ENCODE data around the gene ST6GALNAC3.

ST6GALNAC3 gene

DNA sequence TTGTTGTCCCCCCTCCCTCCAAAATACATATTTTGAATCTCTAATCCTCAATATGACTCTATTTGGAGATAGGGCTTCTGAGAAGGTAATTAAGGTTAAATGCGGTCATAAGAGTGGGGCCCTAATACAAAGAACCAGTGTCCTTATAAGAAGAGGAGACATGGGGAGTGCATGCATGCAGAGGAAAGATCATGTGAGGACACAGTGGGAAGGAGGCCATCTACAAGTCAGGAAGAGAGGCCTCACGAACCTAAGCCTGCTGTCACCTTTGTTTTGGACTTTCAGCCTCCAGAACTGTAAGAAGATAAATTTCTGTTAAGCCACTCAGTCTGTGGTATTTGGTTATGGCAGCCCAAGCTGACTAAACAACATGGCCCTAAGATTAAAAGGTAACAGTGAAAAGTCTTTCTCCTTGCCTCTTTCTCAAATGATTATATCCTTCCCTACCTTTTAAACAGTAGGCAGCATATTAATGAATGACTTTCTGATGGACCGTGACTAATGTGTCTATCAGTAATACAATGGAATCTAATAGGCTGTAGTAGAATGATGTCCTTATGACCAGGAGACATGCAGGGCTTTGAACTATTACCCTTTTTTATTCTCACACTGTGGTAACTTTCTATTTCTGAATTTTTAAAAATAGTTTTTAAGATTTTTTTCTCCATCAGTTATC, 40.6 kb upstream of the ST6GALNAC3 start:
- POLR2A ChIA-PET, result no interaction called here
- no peaks in the 10 kb centered on the region for H3K36me3 ChIP-seq (ENCODE audit: control insufficient read depth in 2 of 2, insufficient read depth in 1 of 2, low read length in 2 of 2)

DNA sequence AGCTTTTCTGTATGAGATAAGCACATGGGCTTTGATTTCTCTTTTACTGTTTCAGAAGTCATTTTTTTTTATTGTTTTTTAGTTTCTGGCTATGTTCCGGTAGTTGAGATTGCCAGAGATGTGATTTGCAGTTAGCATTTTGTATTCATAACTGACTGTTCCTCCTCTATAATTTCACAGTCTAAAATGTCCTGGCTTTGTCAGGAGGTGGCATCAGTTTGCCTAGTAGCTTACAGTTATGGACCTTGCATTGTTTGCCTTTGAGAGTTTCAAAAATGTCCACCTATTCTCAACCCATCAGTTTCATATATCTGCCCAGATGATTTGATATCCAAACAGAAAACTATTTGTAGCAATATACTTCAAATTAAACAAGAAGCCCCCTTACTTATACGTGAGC, 39.5 kb upstream of the ST6GALNAC3 start:
- H3K9me3 ChIP-seq (ENCODE audit: control insufficient read depth, insufficient read depth, low read depth, low read length), result no peaks in the 10 kb centered on the region
- H3K36me3 ChIP-seq (ENCODE audit: control insufficient read depth in 2 of 2, insufficient read depth in 1 of 2, low read length in 2 of 2), result no peaks in the 10 kb centered on the region
- no peak overlapping the region for H3K27ac ChIP-seq (ENCODE audit: extremely low read depth, low read depth, low read length)
- H3K4me1 ChIP-seq (ENCODE audit: control insufficient read depth, insufficient read depth, low read length), result peaks cover 5% of the 10 kb centered on the region
- TF ChIP-seq EGR2 (tag by site-specific recombination; IDR thresholded peaks at IDR 0.05; ENCODE audit: low read depth), result no peak
- peak; percentile 33 for TF ChIP-seq ZNF654 (tag by site-specific recombination; IDR thresholded peaks at IDR 0.05; ENCODE audit: low read depth)
- ChIA-PET CTCF (interaction anchor here (0.7 to 1.9 kb wide), 3 partner anchors 13 to 105 kb away, joined by 3 to 5 read pairs (median 4); no protein-coding TSS in a partner anchor), POLR2A (interaction anchor here (0.6 kb wide), 1 partner anchor 39 kb away, joined by 3 read pairs; no protein-coding TSS in a partner anchor)
- H3K4me3 ChIP-seq (ENCODE audit: low read depth, low read length), result no peak overlapping the region

More for the DNA sequence above, 40.6 kb upstream of the ST6GALNAC3 start:
- CTCF ChIA-PET, result interaction anchor here (1.0 to 1.9 kb wide), 2 partner anchors 11 to 716 kb away, joined by 3 to 5 read pairs; no protein-coding TSS in a partner anchor
- TF ChIP-seq ZNF658 (tag by site-specific recombination; IDR thresholded peaks at IDR 0.05), result no peak
- peak; percentile 66; the same call in 1 of the 2 replicates for TF ChIP-seq ZNF548 (tag by site-specific recombination; IDR thresholded peaks at IDR 0.05)
- TF ChIP-seq PATZ1 (tag by site-specific recombination; IDR thresholded peaks at IDR 0.05), result no peak
- Histone ChIP-seq H3K9me3 (ENCODE audit: control insufficient read depth, insufficient read depth, low read depth, low read length) (no peaks in the 10 kb centered on the region), H3K27ac (ENCODE audit: extremely low read depth, low read depth, low read length) (no peak overlapping the region), H3K4me3 (ENCODE audit: low read depth, low read length) (no peak overlapping the region), H3K4me1 (ENCODE audit: control insufficient read depth, insufficient read depth, low read length) (peaks cover 2% of the 10 kb centered on the region; the same call in 1 of the 2 replicates)

- TF ChIP-seq SCRT2 (tag by site-specific recombination; IDR thresholded peaks at IDR 0.05) (peak; percentile 92), BCL11B (tag by site-specific recombination; IDR thresholded peaks at IDR 0.05; ENCODE audit: low read depth) (no peak), SCRT1 (tag by site-specific recombination; IDR thresholded peaks at IDR 0.05; ENCODE audit: borderline replicate concordance) (peak; percentile 87), ZBTB48 (tag by site-specific recombination; IDR thresholded peaks at IDR 0.05) (no peak), ZNF302 (tag by site-specific recombination; IDR thresholded peaks at IDR 0.05; ENCODE audit: low read depth) (no peak), ZNF544 (tag by site-specific recombination; IDR thresholded peaks at IDR 0.05) (no peak), ZNF146 (tag by site-specific recombination; IDR thresholded peaks at IDR 0.05) (no peak), PATZ1 (tag by site-specific recombination; IDR thresholded peaks at IDR 0.05) (no peak), ZNF248 (tag by site-specific recombination; IDR thresholded peaks at IDR 0.05) (no peak)
- TF ChIP-seq, protein P1, sequence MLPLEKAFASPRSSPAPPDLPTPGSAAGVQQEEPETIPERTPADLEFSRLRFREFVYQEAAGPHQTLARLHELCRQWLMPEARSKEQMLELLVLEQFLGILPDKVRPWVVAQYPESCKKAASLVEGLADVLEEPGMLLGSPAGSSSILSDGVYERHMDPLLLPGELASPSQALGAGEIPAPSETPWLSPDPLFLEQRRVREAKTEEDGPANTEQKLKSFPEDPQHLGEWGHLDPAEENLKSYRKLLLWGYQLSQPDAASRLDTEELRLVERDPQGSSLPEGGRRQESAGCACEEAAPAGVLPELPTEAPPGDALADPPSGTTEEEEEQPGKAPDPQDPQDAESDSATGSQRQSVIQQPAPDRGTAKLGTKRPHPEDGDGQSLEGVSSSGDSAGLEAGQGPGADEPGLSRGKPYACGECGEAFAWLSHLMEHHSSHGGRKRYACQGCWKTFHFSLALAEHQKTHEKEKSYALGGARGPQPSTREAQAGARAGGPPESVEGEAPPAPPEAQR (tag by site-specific recombination; IDR thresholded peaks at IDR 0.05), result no peak
- H3K9me3 ChIP-seq (ENCODE audit: control insufficient read depth, insufficient read depth, low read depth, low read length), result no peaks in the 10 kb centered on the region
- CTCF ChIA-PET, result no interaction called here
- H3K4me1 ChIP-seq (ENCODE audit: control insufficient read depth, insufficient read depth, low read length), result peaks cover 12% of the 10 kb centered on the region
- POLR2A ChIA-PET, result interaction anchor here (0.6 kb wide), 1 partner anchor 25 kb away, joined by 3 read pairs; no protein-coding TSS in a partner anchor
- no peak overlapping the region for H3K4me3 ChIP-seq (ENCODE audit: low read depth, low read length)
- H3K27ac ChIP-seq (ENCODE audit: extremely low read depth, low read depth, low read length), result no peak overlapping the region
- H3K36me3 ChIP-seq (ENCODE audit: control insufficient read depth in 2 of 2, insufficient read depth in 1 of 2, low read length in 2 of 2), result no peaks in the 10 kb centered on the region
Observed at GRCh38 chr1:76037324-76037723, 37.2 kb upstream of the ST6GALNAC3 start.

All from HEK293 (cell line).